ENCODE results near the gene MAD1L1. TPM values are rescaled to one million over a fixed set of nuclear protein-coding genes. Genes with fewer than 3 reads are reported as not detected.

MAD1L1 gene
- total and polyA plus RNA-seq, 2 of the 4 experiments (the other 2 are of a cell fraction): 29.0 to 40.9 TPM

DNA sequence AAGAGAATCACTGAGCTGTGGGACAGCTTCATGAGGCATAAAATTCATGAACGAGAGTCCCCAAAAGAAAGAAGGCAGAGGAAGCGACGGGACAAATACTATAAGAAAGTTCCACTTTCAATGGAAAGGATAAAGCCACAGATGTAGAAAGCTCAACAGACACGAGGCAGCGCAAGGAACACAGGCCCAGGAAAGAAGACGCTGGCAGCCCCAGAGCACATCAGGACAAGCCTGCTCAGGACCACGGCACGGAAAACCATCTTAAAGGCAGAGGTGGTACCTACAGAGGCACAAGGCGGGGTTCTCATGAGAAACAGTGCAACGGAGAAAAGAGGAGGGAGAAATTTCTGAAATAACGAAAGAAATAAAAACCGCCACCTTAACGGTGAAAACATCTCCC lies 273.4 kb downstream of the MAD1L1 start:
- 100% methylated on average over 1 of the region's 13 CpGs; no CpG with 5 or more reads in 1 of the 2 experiments for WGBS, 2 experiments (ENCODE audit: extremely low coverage in 2 of 2, insufficient read length in 1 of 2)
- no peak overlapping the region for H2BK20ac ChIP-seq (ENCODE audit: low read depth, low read length)
- H2BK5ac ChIP-seq (ENCODE audit: low read depth, low read length, poor library complexity, severe bottlenecking): no peak overlapping the region
- no peaks in the 10 kb centered on the region for H3K27me3 ChIP-seq (ENCODE audit: control insufficient read depth, insufficient read depth, low read length)
- DNase-seq (no peak), ATAC-seq (ENCODE audit: low read depth) (no peak)
- H2BK15ac ChIP-seq (ENCODE audit: low read depth, low read length): no peak overlapping the region
- no peak overlapping the region for H4K5ac ChIP-seq (ENCODE audit: low read depth, low read length)
- H4K91ac ChIP-seq (ENCODE audit: insufficient read depth, low read depth, low read length): no peak overlapping the region
- H2BK120ac ChIP-seq (ENCODE audit: low read depth, low read length): no peak overlapping the region
- no peak overlapping the region for H2AFZ ChIP-seq (replicated peaks; ENCODE audit: low read length, poor library complexity)
- TF ChIP-seq BHLHE40 (IDR thresholded peaks at IDR 0.05; ENCODE audit: low read depth, low read length): no peak
- no peak for TF ChIP-seq SMC3 (IDR thresholded peaks at IDR 0.05; ENCODE audit: low read depth, low read length)
- TF ChIP-seq NFE2L2 (IDR thresholded peaks at IDR 0.05; ENCODE audit: low read depth, low read length): no peak
- no peak for TF ChIP-seq POLR2A (IDR thresholded peaks at IDR 0.05; ENCODE audit: low read depth, low read length)
- TF ChIP-seq, protein P1, sequence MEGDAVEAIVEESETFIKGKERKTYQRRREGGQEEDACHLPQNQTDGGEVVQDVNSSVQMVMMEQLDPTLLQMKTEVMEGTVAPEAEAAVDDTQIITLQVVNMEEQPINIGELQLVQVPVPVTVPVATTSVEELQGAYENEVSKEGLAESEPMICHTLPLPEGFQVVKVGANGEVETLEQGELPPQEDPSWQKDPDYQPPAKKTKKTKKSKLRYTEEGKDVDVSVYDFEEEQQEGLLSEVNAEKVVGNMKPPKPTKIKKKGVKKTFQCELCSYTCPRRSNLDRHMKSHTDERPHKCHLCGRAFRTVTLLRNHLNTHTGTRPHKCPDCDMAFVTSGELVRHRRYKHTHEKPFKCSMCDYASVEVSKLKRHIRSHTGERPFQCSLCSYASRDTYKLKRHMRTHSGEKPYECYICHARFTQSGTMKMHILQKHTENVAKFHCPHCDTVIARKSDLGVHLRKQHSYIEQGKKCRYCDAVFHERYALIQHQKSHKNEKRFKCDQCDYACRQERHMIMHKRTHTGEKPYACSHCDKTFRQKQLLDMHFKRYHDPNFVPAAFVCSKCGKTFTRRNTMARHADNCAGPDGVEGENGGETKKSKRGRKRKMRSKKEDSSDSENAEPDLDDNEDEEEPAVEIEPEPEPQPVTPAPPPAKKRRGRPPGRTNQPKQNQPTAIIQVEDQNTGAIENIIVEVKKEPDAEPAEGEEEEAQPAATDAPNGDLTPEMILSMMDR (conservative IDR thresholded peaks at IDR 0.05; ENCODE audit: low read depth, low read length): no peak
- no peak for TF ChIP-seq RAD21 (IDR thresholded peaks at IDR 0.05; ENCODE audit: low read length)
- TF ChIP-seq CHD1 (IDR thresholded peaks at IDR 0.05; ENCODE audit: low read depth, low read length): no peak
- TF ChIP-seq RFX5 (IDR thresholded peaks at IDR 0.05; ENCODE audit: low read depth, low read length): no peak
- TF ChIP-seq MAFK (IDR thresholded peaks at IDR 0.05; ENCODE audit: low read depth, low read length): no peak
- TF ChIP-seq, protein P2, sequence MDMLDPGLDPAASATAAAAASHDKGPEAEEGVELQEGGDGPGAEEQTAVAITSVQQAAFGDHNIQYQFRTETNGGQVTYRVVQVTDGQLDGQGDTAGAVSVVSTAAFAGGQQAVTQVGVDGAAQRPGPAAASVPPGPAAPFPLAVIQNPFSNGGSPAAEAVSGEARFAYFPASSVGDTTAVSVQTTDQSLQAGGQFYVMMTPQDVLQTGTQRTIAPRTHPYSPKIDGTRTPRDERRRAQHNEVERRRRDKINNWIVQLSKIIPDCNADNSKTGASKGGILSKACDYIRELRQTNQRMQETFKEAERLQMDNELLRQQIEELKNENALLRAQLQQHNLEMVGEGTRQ (IDR thresholded peaks at IDR 0.05; ENCODE audit: low read depth, low read length): no peak
- no peak for TF ChIP-seq MAZ (IDR thresholded peaks at IDR 0.05; ENCODE audit: borderline replicate concordance, low read depth, low read length)
- TF ChIP-seq FOS (IDR thresholded peaks at IDR 0.05; ENCODE audit: low read depth, low read length): no peak
- CTCF ChIA-PET: interaction anchor here (0.6 kb wide), 1 partner anchor 389 kb away, joined by 3 read pairs; no protein-coding TSS in a partner anchor
- no peak overlapping the region for H3K14ac ChIP-seq (replicated peaks; ENCODE audit: low read depth, low read length)
- H3K4me1 ChIP-seq (ENCODE audit: control insufficient read depth, insufficient read depth, low read length): no peaks in the 10 kb centered on the region
- intact Hi-C loops (cut with micrococcal nuclease): no loop called here
- in situ Hi-C loops (cut with MboI; ENCODE audit: low sequenced_read_pairs): no loop called here
- no peak overlapping the region for H3K18ac ChIP-seq (ENCODE audit: low read depth, low read length)
- peaks cover 5 to 12% of the 10 kb centered on the region in 2 experiments; a peak in 1 of 4 replicates for H3K79me1 ChIP-seq (ENCODE audit: low read depth in 1 of 2, low read length in 2 of 2)
- H3K4me3 ChIP-seq (ENCODE audit: insufficient read depth, low read depth, low read length): no peak overlapping the region
- no peak overlapping the region for H3K23ac ChIP-seq (ENCODE audit: low read depth, low read length)
- H3K9ac ChIP-seq (ENCODE audit: low read depth, low read length): no peak overlapping the region
- dilution Hi-C loops (cut with HindIII; ENCODE audit: low sequenced_read_pairs, unreplicated experiment): no loop called here
- no peak overlapping the region for H2AK9ac ChIP-seq (replicated peaks; ENCODE audit: low read depth, low read length, poor library complexity)
- no peak overlapping the region for H3K4me2 ChIP-seq (ENCODE audit: low read depth, low read length)
- H3K9me3 ChIP-seq (ENCODE audit: control insufficient read depth, insufficient read depth, low read length): peaks cover 4% of the 10 kb centered on the region
- POLR2A ChIA-PET (ENCODE audit: unreplicated experiment): interaction anchor here (0.7 kb wide), 1 partner anchor 11 kb away, joined by 3 read pairs; no protein-coding TSS in a partner anchor
- no peaks in the 10 kb centered on the region; the same call in none of the 2 replicates for H4K20me1 ChIP-seq (ENCODE audit: insufficient read depth, low read length)
- H3K9me1 ChIP-seq (ENCODE audit: insufficient read depth, low read length): no peaks in the 10 kb centered on the region
- H3K4ac ChIP-seq (ENCODE audit: low read depth, low read length): no peak overlapping the region
- no peak overlapping the region for H4K8ac ChIP-seq (ENCODE audit: low read depth in 2 of 2, low read length in 2 of 2)
- no peak overlapping the region for H2AK5ac ChIP-seq (ENCODE audit: low read depth, low read length)
- peaks cover 2% of the 10 kb centered on the region; the same call in 1 of the 2 replicates for H3K36me3 ChIP-seq (ENCODE audit: control insufficient read depth, insufficient read depth, low read length)
- no TSS peak for BruUV-seq (replicated peaks)
- no peak overlapping the region for H3K56ac ChIP-seq (ENCODE audit: extremely low read depth, insufficient read depth, low read length)
- H3K27ac ChIP-seq (ENCODE audit: insufficient read depth, low read length): no peak overlapping the region
